ENCODE data around the gene STK35.

Gene STK35

DNA sequence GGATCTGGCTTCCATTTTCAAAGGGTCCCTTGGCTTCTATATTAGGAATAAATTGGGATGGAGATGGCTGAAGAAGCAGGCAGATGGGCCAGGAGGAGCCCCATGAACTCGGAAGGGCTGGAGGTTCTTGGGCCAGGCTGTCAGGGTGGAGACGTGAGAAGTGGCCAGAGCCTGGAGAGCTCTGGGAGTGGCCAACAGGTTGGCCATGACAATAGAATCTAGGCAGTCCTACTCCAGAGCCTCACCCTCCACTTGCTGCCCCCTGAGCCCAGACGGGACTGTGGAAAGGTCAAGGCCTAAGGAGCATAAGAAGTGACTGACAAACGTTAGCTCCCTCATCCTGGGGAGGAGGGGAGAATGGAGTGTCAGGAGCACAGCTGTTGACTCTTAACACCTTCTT, 62.1 kb downstream of the STK35 start:
- H3K4me3 ChIP-seq (ENCODE audit: low read length), result no peak overlapping the region
- H3K36me3 ChIP-seq (ENCODE audit: control insufficient read depth, low read length), result no peaks in the 10 kb centered on the region
- H3K27me3 ChIP-seq (ENCODE audit: control insufficient read depth, low read length), result no peaks in the 10 kb centered on the region
- H3F3A ChIP-seq (ENCODE audit: control insufficient read depth, insufficient read depth), result no peaks in the 10 kb centered on the region
- H3K79me2 ChIP-seq (ENCODE audit: control insufficient read depth, low read length), result no peaks in the 10 kb centered on the region
- H3K4me1 ChIP-seq (ENCODE audit: control insufficient read depth, low read length), result no peaks in the 10 kb centered on the region
- TF ChIP-seq EZH2phosphoT487 (IDR thresholded peaks at IDR 0.05; ENCODE audit: borderline replicate concordance, low read length), result no peak
- TF ChIP-seq, protein P1, sequence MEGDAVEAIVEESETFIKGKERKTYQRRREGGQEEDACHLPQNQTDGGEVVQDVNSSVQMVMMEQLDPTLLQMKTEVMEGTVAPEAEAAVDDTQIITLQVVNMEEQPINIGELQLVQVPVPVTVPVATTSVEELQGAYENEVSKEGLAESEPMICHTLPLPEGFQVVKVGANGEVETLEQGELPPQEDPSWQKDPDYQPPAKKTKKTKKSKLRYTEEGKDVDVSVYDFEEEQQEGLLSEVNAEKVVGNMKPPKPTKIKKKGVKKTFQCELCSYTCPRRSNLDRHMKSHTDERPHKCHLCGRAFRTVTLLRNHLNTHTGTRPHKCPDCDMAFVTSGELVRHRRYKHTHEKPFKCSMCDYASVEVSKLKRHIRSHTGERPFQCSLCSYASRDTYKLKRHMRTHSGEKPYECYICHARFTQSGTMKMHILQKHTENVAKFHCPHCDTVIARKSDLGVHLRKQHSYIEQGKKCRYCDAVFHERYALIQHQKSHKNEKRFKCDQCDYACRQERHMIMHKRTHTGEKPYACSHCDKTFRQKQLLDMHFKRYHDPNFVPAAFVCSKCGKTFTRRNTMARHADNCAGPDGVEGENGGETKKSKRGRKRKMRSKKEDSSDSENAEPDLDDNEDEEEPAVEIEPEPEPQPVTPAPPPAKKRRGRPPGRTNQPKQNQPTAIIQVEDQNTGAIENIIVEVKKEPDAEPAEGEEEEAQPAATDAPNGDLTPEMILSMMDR (IDR thresholded peaks at IDR 0.05; ENCODE audit: low read depth, low read length, poor library complexity, severe bottlenecking), result no peak
- H3K4me2 ChIP-seq (ENCODE audit: low read length), result no peak overlapping the region
- no peaks in the 10 kb centered on the region for H3K9me2 ChIP-seq (replicated peaks; ENCODE audit: control insufficient read depth, low read length)
- H4K20me1 ChIP-seq (ENCODE audit: control insufficient read depth, insufficient read depth, low read depth, low read length), result no peaks in the 10 kb centered on the region; the same call in 1 of the 2 replicates
- no peaks in the 10 kb centered on the region for H3K9me3 ChIP-seq (ENCODE audit: control insufficient read depth, insufficient read depth, low read length)
- H3K27ac ChIP-seq (ENCODE audit: low read depth, low read length), result no peak overlapping the region

DNA sequence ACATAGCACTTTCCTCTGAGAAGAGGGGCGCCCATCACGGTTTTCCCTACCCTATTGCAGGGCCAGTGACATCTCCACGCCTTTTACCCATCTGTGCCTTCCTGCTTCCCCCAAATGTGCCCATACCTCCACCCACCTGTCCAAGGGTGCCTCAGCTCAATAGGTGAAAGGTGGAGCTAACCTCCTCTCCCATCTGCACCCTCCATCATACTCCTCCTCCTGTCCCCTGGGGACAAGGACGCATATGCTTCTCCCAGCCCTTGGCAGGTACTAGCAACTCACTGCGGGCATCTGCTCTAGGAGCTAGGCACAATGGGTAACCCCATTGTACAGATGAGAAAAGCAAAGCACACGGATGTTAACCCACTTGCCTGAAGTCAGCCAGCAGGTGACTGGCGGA, 62.8 kb downstream of the STK35 start:
- no peaks in the 10 kb centered on the region for H3K9me3 ChIP-seq (ENCODE audit: control insufficient read depth, insufficient read depth, low read length)
- no peaks in the 10 kb centered on the region for H3K4me1 ChIP-seq (ENCODE audit: control insufficient read depth, low read length)
- H3K4me3 ChIP-seq (ENCODE audit: low read length), result no peak overlapping the region
- H3K4me2 ChIP-seq (ENCODE audit: low read length), result no peak overlapping the region
- no peaks in the 10 kb centered on the region for H3K9me2 ChIP-seq (replicated peaks; ENCODE audit: control insufficient read depth, low read length)
- no peaks in the 10 kb centered on the region for H3K27me3 ChIP-seq (ENCODE audit: control insufficient read depth, low read length)
- no peaks in the 10 kb centered on the region for H3K79me2 ChIP-seq (ENCODE audit: control insufficient read depth, low read length)
- TF ChIP-seq, protein P1 (IDR thresholded peaks at IDR 0.05; ENCODE audit: low read depth, low read length, poor library complexity, severe bottlenecking), result no peak
- TF ChIP-seq EZH2phosphoT487 (IDR thresholded peaks at IDR 0.05; ENCODE audit: borderline replicate concordance, low read length), result no peak
- no peak overlapping the region for H3K27ac ChIP-seq (ENCODE audit: low read depth, low read length)
- H4K20me1 ChIP-seq (ENCODE audit: control insufficient read depth, insufficient read depth, low read depth, low read length), result no peaks in the 10 kb centered on the region; the same call in 1 of the 2 replicates
- no peaks in the 10 kb centered on the region for H3K36me3 ChIP-seq (ENCODE audit: control insufficient read depth, low read length)
- no peaks in the 10 kb centered on the region for H3F3A ChIP-seq (ENCODE audit: control insufficient read depth, insufficient read depth)

DNA sequence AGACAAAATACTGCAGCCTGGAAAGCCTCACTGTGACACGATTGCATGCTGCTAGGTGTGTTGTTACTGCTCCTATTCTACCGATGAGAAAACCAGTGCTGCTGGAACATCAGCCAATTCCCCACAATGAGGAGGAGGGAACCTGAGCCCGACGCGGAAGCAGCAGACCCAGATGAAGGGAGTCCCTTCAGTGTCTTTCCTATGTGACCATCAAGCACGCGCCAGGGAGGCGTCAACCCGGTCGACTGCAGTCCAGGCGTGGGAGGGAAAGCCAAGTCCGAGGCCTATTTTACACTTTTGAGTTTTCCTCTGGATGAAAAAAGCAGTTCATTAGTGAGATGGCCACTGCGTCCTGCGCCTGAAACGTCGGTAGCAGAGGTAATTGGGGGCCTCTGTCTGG, 63.3 kb downstream of the STK35 start:
- no peak overlapping the region for H3K4me3 ChIP-seq (ENCODE audit: low read length)
- H3K4me2 ChIP-seq (ENCODE audit: low read length), result no peak overlapping the region
- H3F3A ChIP-seq (ENCODE audit: control insufficient read depth, insufficient read depth), result no peaks in the 10 kb centered on the region
- H3K27ac ChIP-seq (ENCODE audit: low read depth, low read length), result no peak overlapping the region
- H4K20me1 ChIP-seq (ENCODE audit: control insufficient read depth, insufficient read depth, low read depth, low read length), result no peaks in the 10 kb centered on the region; the same call in 1 of the 2 replicates
- no peaks in the 10 kb centered on the region for H3K36me3 ChIP-seq (ENCODE audit: control insufficient read depth, low read length)
- H3K9me3 ChIP-seq (ENCODE audit: control insufficient read depth, insufficient read depth, low read length), result no peaks in the 10 kb centered on the region
- H3K4me1 ChIP-seq (ENCODE audit: control insufficient read depth, low read length), result no peaks in the 10 kb centered on the region
- TF ChIP-seq, protein P1 (IDR thresholded peaks at IDR 0.05; ENCODE audit: low read depth, low read length, poor library complexity, severe bottlenecking), result no peak
- TF ChIP-seq EZH2phosphoT487 (IDR thresholded peaks at IDR 0.05; ENCODE audit: borderline replicate concordance, low read length), result no peak
- no peaks in the 10 kb centered on the region for H3K9me2 ChIP-seq (replicated peaks; ENCODE audit: control insufficient read depth, low read length)
- H3K27me3 ChIP-seq (ENCODE audit: control insufficient read depth, low read length), result no peaks in the 10 kb centered on the region
- no peaks in the 10 kb centered on the region for H3K79me2 ChIP-seq (ENCODE audit: control insufficient read depth, low read length)
